GF-D8 (cell line): ENCODE results near the gene MSI2.

Experiments used
- DNase-seq: peaks from one replicate; lab custom pipeline; 2025; lab: John Stamatoyannopoulos, UW

The MSI2 gene

DNA sequence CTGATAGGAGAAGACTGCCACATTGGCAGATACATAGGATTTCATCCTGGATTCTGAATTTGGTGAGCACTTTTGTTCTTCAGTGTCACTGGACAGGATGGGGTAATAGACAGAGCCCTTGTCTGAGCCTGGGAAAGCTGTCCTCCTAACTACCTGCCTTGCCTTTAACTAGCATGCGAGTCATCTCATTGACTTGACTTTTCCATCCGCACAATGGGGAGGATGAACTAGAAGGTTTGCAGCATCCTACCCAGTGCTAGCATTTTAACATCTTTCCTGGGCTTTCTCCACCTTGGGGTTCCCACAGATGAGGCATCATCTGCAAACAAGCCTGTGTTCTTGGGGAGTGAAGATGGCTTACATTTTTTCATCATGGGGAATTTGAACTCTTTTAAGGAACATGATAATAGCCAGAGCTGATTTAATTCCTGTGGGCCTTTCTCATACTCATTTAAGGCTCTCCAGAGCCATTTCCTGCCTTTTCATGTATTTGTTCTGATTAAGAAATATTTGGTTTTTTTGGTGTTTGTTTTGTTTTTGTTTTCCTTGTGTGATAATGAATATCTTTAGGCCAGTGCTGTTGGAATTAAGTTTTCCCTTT is 139.5 kb downstream of the MSI2 start:
- no peak for DNase-seq

DNA sequence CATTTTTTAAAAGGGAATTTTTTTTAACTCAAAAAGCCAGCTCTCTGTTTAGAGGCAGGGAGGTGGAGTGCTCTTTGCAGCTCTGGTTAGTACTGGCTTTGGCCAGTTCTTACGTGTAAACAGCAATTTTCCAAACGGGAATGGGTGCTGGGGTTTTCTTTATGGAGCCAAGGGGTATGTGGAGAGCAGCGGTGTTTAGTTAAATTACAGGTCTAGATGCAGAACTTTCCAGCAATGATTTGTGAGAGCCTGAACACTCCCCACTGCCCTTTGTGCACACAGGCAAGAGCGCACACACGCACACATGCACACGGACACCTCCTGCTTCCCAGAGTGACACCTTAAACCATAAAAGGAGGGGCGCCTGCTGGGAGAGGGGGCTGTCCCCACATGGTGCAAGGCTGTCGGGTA is 140.2 kb downstream of the MSI2 start:
- DNase-seq, result no peak

DNA sequence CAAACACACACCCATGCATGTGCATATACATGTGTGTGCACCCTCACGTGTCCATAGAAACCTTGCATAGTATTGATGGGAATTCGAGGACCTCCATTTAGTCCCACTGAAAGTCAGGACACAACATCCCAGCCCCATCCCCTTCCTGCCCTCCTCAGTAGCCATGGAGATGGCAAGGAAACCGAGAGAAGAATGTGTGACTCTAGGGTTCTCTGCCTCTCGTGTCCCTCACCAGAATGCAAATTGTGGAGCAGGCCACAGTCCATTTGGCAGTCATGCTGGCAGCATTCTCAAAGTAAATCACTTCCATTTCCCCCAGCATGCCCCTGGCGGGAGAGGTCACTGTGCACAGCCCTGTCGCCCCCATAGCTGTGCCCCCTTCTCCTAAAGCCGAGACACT is 141.1 kb downstream of the MSI2 start:
- DNase-seq, result no peak

DNA sequence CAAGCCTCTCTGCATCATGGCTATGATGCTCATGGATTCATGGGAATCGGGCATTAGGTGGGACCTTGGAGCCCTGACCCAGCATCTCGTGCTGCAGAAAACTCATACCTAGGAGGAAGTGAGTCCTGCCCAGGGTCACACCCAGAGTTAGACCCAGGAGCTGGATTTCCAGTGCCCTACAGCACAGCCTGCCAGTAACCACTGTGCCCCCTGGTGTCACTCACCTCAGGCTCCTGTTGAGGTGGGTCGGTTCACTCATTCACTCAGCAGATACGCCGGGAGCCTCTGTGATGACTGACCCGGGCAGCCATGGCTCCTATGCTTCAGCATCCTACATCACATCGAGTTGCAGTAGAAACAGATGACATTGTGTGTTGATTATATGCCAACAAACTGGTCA is 143.4 kb downstream of the MSI2 start:
- DNase-seq, result no peak

DNA sequence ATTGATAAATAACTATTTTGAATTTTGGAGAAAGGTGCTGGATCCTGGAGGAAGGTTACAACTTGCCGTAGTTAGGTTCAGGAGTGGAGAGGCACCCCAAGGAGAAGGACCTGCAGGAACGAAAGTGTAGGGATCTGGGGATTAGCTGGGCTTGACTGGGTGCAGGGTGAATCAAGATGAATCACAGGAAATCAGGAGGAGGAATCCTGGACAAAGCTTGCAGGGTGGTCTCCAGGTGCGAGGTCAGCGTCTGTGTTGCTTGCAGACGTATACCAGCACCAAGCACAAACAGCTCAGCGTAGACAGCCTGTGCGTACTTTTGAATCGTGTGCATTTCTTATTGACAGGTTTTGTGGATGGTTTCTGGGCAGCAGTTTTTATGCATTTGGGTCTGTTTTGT is 144.3 kb downstream of the MSI2 start:
- DNase-seq, result no peak

DNA sequence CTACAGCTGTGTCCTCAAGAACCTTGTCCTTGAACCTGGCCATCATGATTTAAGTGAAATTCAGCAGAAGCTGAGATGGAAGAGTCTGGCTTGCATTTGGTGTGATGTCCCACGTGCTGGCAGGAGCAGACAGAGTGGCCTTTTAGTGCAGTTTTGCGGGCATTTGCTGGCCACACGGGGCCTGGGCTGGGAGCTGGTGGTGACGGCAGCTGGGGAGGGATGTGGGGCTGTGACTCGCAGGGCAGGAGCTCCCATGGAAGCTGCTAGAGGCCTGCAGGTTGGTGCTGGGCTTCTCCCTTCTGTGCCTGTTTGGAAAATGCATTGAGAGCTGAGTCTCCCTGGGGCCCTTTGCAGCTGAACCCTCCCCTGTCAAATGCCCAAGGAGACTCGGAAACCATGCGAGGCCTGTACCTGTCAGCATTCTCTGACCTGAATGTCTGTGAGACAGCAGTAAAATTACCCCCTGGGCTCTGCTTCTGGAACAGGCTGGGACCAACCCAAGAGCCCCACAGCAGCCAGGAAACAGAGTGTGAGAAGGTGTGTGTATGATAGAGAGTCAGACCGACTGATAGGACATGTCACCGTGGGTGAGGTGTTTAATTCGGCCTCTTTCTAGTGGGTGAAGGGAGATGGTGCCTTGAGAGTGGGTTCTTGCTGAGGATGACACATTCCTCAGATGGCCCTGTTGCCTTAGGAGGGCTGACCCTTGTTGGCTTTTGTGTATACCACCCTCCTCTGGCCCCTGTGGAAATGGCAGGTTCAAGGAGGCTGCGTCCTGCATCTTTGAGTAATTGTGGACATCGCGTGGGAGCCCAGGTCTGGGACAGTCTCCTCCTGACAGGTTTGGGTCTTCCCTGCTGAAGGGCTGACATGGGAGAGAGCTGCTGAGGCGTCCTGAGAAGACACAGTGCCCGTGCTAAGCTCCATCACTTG is 145.5 kb downstream of the MSI2 start:
- no peak for DNase-seq

DNA sequence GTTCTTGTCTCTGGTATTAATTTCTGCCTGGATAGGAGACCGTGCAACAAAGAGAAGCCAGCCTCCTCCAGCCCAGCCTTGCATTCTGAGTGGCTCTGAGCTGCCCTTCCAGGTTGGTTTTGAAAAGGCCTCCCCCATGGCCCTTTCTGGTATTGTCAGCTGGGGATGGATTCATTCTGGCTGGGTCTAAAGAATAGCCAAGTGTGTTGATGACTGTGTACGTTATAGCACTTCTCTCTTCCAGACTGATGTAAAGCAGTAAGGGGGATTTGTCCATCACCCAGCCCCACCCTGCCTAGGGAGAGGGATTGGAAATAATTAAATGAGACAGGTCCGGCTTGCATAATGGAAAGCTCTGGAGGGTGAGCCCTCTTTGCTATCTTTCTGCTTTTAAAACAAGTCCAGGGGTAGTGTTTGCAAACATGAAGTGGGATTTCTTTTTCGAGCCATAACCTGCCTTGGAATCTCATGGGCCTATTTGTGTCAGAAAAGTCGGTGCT is 146.4 kb downstream of the MSI2 start:
- no peak for DNase-seq

DNA sequence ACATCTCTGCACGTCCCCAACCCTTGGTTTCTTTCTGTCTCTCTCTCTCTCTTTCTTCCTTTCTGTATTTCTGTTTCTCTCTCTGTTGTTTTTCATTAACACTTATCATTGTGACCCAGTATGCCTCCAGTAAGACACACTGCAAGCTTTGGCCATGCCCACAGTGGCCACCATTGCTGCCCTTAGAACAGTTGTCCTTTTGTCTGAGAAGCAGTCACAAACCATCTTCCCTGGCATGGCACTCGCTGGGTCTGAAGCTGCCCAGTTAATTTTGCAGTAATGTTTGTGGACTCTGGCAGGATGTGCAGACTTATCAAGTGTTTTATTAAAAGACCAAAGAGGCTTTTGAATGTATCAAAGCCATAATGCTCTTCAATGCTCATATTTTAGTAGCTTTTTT is 146.9 kb downstream of the MSI2 start:
- DNase-seq, result no peak

DNA sequence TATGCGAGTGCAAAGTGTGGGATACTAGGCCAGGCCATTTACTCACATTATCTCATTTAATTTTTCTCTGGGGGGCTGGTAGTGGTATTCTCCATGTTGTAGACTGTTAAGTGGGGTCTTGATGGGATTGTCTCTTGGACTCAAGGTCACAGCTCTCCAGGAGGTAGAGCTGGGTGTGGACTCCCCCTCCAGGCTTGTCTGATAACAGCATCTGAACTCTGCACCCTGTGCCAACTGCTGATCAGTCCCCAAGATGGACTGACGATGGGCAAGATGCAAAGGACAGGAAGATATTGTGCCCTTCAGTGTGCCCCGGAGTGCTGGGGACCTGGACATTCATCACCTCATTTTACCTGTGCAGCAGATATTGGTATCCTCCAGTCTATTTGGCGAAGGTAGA is 147.8 kb downstream of the MSI2 start:
- no peak for DNase-seq

DNA sequence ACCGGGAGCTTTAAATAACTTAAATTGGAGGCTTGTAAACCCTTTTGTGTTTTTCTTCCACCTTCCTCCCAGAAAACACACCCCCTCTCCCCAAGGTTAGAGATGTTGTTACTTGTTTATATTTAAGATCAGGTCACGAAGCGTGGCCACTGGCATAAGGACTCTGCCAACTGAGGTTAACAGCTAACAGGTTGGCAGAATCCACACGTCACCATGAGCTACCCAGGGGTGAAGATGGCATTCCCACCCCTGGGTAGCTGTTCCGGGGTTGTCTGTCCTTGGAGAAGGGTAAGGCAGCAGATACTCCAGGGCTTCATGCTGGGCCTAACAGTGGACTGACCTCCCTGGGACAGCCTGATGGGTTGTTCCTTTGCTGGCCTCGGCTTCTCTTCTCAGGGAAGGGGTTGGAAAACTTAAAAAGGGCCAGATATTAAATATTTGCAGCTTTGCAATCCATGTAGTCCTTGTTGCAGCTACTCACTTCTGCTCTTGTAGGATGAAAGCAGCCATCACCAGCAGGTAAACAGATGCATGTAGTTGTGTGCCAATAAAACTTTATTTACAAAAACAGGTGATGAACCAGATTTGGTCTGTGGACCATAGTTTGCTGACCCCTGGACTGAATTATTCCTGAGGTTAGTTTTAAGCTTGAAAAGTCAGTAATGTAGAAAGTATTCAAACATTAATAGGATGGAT is 148.6 kb downstream of the MSI2 start:
- DNase-seq, result no peak

DNA sequence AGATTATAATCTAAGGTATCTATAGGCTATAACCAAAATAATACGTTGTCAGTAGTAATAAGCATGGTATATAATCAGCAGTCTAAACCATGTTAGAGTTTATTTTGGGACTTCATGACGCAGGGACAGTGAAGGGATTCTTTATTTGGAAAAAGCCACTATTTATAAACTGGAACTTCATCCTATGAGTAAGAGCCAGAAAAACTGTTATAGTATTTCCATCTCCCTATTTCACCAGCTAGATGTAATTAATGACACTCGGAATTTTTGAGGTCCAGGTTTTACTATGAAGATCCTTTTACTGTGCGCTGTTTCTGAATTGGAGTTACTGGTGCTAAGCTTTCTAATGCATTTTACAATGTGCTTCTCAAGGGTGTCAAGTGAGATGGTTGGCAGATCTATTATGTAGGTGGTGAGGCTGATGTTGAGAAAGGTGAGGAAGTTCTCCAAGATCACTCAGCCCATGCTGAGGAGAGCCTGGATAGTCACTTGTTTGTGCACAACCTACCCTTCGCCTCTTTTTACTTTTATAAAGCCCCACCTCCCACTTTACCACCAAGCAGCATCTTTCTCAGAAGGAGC is 149.3 kb downstream of the MSI2 start:
- no peak for DNase-seq

DNA sequence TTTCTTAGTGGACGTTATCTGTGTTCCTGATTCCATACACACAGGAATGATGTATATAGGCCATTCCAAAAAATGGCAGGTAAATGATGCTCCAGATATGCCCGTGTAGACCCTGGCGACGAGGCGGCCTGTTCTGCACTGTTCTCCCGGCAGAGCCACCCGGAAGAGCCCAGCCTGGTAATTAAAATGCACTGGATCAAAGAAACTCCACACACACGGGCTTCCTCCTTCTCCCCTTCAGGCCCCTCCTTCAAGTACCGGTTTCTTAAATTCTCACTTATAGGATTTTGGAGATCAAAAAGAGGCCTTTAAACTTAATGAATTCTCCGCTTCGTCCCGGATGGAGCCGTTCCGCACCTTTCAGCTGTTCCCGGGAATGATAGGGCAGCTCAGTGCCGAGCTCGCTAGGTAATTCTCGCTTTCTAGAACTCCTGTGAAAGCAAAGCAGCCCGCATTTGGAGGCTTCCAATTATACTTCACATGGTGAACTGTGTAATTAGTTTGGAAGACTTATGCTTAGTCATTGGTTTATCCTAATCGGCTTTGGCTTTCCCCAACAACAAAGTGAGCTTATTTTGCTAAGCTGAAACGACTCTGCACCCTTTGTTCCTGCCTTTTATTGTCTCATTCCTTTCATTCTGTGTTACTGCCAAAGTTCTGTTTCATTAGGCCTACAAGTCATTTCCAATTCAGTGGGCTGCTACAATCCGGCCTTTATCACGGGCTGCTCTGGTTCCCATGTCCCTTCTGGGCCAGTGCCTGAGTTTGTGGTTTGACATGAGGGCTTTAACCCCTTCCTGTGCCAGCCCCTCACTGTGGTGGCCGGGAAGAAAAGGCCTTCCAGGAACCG is 150.0 kb downstream of the MSI2 start:
- DNase-seq, result no peak

DNA sequence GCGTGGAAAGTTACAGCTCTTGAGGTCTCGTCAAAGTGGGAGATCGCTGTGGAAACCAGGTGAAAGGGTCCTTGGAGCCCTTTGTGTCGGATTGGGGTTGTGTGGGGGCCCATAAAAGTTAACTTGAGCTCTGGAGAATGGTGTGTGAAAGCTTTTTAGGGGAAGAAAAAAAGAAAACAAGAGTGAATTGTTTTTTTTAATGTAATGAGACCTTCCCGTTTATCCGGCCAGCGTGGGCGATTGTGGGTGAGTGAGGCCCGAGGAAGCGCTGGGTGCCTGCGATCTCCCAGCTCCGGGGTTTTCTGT is 150.6 kb downstream of the MSI2 start:
- DNase-seq, result no peak

DNA sequence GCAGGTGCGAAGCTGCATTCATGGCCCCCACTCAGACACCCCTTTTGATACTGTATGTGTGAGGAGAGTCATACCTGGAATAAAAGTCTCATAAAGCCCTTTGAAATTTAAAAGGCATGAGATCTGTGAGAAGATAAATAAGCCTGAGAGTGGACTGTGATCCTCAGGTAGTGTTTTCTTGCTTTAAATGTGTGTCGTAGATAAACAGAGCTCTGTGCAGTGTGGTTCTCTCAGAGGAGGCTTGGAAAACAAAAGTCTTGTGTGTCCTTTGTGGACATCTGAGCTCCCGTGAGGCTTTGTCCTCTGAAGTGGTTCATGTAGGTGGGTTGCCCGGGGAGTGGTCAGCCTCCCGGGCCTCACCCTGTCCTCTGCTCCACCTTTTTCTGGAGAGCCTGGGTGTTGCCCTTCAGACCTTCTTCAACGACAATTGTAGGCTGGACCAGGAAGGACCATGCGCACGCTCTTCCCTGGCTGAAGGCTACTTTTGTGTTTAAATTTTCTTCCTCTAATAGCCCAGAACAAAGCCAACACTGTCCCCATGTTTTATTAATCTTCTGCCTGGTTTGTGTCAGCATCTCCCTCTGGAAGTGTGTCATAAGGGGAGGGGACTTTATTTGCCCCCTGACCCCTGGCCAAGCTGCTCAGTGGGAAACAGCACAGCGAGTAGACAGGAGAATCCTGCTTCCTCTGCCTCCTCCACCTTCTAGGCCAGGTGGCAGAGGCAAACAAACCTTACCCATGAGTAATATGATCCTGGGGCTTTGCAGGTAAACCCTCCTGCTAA is 151.2 kb downstream of the MSI2 start:
- DNase-seq, result no peak

DNA sequence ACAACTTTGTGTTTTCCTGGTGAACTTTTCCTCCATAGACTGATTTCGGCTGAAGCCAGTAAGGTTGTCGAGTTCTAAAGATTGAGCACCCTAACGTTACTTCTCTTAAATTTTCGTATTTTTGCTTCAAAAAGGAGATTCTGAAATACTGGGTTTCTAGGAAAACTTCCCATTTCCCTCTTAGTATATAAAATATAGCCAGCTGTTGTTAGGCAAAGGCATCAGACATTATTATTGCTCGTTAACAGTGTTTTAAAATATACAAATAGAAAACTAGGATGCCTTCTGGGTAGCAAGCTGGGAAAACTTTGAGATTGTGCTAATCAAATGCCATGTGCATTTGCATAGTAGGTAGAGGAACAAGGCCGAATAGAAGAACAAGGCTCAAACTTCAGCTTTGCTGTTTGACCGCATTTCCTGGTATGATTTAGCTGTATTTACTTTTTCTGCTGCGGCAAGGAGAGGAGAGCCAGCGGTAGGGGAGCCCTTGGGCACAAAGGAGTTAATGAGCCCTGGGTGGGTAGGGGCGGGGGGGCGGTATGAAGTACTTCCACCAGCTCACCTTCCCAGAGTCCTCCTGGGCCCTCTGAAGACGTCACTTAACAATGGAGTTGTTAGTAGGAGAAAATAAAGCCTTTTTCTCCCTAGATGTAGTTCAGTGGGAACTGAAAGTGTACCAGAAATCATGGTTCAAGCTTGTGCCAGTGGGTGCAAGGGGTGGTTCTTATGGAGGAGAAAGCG is 151.9 kb downstream of the MSI2 start:
- DNase-seq, result peak; percentile 54

DNA sequence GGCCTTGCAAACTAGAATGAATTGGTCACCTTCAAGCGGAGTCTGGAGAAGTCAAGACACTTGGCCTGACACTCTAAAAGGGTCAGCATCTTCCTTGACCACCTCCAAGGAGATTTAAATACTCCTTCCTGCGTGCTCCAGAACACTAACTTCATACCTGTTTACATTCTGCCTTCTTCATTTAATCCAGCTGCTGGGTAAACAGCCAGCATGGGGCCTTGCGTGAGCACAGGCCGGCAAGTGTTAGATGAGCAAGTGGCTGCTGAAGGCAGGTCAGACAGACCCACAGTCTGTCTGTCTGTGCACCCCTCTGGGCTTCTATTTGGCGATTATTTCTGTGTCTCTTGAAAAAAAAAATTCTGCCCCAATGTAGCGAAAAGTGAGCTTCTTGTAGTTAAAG is 153.8 kb downstream of the MSI2 start:
- DNase-seq, result no peak

DNA sequence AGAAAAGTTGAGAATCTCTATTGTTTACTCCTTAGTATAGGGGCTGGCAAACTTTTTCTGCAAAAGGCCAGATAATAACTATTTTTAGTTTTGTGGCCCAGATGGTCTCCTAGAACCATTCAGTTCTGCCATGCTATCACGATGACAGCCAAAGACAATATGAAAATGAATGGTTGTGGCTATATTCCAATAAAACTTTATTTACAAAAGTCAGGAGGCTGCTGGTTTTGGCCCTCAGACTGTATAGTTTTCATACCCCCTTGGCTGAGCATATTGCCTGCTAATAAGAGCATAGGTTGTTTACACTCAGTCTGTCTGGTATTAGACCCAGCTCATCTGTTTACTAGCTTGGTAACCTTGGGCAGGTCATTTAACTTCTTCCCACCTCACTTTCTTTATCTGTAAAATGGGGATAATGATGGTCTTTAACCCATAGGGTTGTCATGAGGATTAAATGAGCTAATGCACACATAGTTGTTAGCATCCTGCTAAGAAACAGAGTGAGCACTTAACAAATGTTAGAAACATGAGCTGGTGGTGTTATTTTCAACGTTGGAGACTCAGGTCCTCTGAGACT is 156.3 kb downstream of the MSI2 start:
- DNase-seq, result no peak

DNA sequence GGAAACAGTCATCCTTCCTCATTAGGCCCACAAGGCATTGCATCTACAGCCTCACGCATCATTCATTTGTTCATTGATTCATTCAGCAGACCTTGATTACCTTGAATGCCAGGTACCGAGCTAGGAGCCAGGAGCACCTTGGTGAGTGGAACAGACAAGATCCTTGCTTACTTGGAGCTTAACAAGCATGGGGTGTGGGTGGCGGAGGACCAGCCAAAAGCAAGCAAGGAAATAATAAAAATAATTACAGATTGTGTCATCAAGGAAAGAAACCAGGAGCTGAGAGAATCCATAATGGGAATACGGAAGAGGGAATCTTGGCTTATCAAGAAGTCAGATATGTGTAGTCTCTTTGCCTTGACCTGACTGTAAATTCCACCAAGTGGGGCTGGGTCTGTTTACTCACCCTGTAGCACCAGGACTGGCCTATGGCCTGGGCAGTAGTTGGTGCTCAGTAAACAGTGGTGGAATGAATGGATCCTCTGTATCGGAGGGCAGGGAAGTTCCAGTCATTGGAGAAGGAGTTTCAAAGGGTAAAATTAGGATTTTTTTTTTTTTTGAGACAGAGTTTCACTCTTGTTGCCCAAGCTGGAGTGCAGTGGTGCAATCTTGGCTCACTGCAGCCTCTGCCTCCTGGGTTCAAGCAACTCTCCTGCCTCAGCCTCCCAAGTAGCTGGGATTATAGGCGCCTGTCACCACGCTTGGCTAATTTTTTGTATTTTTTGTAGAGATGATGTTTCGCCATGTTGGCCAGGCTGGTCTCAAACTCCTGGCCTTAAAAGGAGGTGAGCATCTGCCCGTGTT is 157.7 kb downstream of the MSI2 start:
- no peak for DNase-seq

DNA sequence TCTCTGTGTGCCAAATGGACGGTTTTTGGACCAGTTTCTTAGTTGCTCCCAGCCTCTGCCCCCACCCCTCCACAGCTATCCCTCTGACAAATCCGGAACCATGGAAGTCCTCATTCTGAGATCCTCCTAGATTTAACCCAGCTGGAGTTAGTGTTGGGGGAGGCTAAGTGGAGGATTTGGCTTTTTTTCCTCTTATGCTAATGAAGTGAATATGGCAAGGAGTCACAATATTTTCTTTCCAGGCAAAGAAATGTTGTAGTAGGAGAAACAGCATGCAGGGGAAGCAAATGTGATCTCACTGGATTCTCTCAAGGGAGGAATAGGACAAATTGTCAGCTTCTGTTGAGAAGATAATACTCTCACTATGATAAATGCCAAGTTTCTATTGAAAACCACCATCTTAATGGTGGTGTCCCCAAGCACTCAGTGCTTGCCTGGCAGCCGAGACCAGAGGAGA is 159.5 kb downstream of the MSI2 start:
- no peak for DNase-seq
